Transverse colon (tissue), 4 donors: Measurements from ENCODE around the gene RABL6. TPM values are rescaled to one million over a fixed set of nuclear protein-coding genes. Genes with fewer than 3 reads are reported as not detected.
"Not testable (repeated sequence)": the region's sequence is repeated elsewhere in the genome, so short reads cannot be mapped to it uniquely, and the experiment has no call there.

ENCODE experiments used
- DNase-seq: peaks from one replicate; pipeline ENCODE4 v3.0.0-alpha.2; 2019
- H3K27ac ChIP-seq, 4 donors: fragments of 200-600 bp; sonication (generic); 2 replicates each; pipeline ENCODE4 v1.5.1; 2016 to 2018; ENCODE audit warnings: inconsistent platforms in 4 of 4
- H3K27me3 ChIP-seq: fragments of 200-600 bp; sonication (generic); 2 replicates; pipeline ENCODE4 v1.5.1; 2017; ENCODE audit warnings: inconsistent platforms
- H3K36me3 ChIP-seq, 4 donors: fragments of 200-600 bp; sonication (generic); 2 replicates each; pipeline ENCODE4 v1.5.1; 2017 to 2019; ENCODE audit warnings: inconsistent platforms in 4 of 4
- H3K4me1 ChIP-seq, 4 donors: fragments of 200-600 bp; sonication (generic); 2 replicates each; pipeline ENCODE4 v1.5.1; 2017 to 2020; ENCODE audit warnings: inconsistent platforms in 4 of 4
- H3K4me3 ChIP-seq, 4 donors: fragments of 200-600 bp; sonication (generic); 1 replicate in 1 of 4; 2 replicates in 3 of 4; pipeline versions ENCODE4 v1.5.1 to v1.6.1; 2017 to 2019; ENCODE audit warnings: inconsistent platforms in 4 of 4
- H3K9me3 ChIP-seq, 2 donors: fragments of 200-600 bp; sonication (generic); 2 replicates each; pipeline ENCODE4 v1.5.1; 2017 to 2019; ENCODE audit warnings: inconsistent platforms in 2 of 2
- CTCF ChIP-seq, 5 experiments: fragments of 200-600 bp in 3 of 5; fragments of 450-650 bp in 2 of 5; sonication (generic) in 3 of 5; IDR thresholded peaks; 1 replicate in 2 of 5; 2 replicates in 3 of 5; pipeline ENCODE4 v1.5.1; 2016 to 2017; ENCODE audit warnings: antibody characterized with exemption in 5 of 5, inconsistent platforms in 3 of 5, mild to moderate bottlenecking in 2 of 5, moderate library complexity in 1 of 5
- EP300 ChIP-seq: sonication (generic); formaldehyde crosslinking; IDR thresholded peaks from one replicate; pipeline ENCODE4 v1.6.1; 2017; ENCODE audit warnings: antibody characterized with exemption, low read depth
- POLR2A ChIP-seq: fragments of 450-650 bp; IDR thresholded peaks from one replicate; pipeline ENCODE4 v1.6.1; 2016; ENCODE audit warnings: antibody characterized with exemption, mild to moderate bottlenecking, moderate library complexity
- POLR2AphosphoS5 ChIP-seq, 3 donors: sonication (generic); formaldehyde crosslinking; IDR thresholded peaks; one replicate each; pipeline ENCODE4 v1.6.1; 2016; ENCODE audit warnings: antibody characterized with exemption in 3 of 3
- WGBS, 2 donors: methylation state at CpG; one replicate each; pipeline ENCODE4 v1.1.5; 2018; ENCODE audit warnings: low coverage in 1 of 2; 5-methylcytosine and 5-hydroxymethylcytosine counted together
- in situ Hi-C, 4 donors: fragments of 200-750 bp; cut with MboI; loops; one replicate each; pipeline versions ENCODE4 v1.15.0 to v1.15.1; 2017; ENCODE audit warnings: low sequenced_read_pairs in 3 of 4, low pct_ligation_motif_present in 1 of 4, low pct_unique_long_range_greater_than_20kb in 1 of 4
- intact Hi-C: fragments of 100-400 bp; cut with DNase I; formaldehyde crosslinking; loops from one replicate; pipeline ENCODE4 v1.15.1; 2023; ENCODE audit warnings: low total_unique reads
- total RNA-seq, 4 donors: library from RNA; depleted of rRNA; stranded (reverse); fragments of >200 nt; gene quantifications; one replicate each; pipeline ENCODE4 v1.1.0, GENCODE V29; 2016

The RABL6 gene
- total RNA-seq, 4 donors from 2014 or later: 71.3 to 227 (median 160) TPM

DNA sequence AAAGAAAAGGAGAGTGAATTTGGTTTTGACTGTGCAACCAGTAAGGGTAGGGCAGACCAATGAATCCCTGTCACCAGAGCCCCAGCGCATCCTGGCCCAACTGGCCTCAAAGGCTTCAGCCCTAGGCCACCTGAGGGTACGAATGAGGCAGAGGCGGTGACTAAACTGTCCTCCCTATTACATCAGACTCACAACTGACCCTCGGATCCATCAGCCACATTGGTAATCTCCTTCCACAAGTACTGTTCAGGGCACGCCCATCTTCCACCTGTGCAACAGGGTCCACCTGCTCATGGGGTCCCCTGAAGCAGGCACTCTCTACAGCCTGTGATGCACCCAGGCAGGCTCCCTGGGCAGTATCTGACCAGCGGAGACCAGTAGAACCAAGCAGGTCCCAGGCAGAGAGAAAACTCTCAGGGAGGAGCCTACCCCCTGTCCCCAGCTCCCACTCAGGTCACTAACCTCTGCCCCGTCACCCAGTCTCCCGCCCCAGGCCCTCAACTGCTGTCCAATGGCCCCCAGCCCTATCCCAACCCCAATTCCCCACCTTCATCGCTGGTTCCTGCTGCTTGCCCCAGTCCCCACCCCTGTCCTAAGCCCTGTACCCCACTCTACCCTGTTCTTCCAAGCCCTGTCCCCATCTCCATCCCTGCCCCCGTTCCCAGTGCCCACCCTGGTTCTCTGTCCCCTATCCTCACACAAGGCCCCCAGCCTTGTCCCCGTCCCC is 57.5 kb downstream of the RABL6 start:
- Histone ChIP-seq H3K9me3 (no peaks in the 10 kb centered on the region), H3K27ac (peak overlapping the region; percentile 89 to 98 (median 94)), H3K36me3 (peaks cover 0 to 22% (median 11%) of the 10 kb centered on the region in 4 donors), H3K27me3 (no peaks in the 10 kb centered on the region), H3K4me3 (peak overlapping the region; percentile 77 to 95 (median 92)), H3K4me1 (peaks cover 7 to 48% (median 29%) of the 10 kb centered on the region in 4 donors)
- 47% methylated on average over 11 of the region's 11 CpGs; no CpG with 5 or more reads in 1 of the 2 donors for WGBS, 2 donors
- TF ChIP-seq CTCF (IDR thresholded peaks at IDR 0.05) (no peak), EP300 (no peak), POLR2A (no peak), POLR2AphosphoS5 (IDR thresholded peaks at IDR 0.05) (peak in 1 of 3 donors; percentile 7)
- intact Hi-C loops (loop anchor here (10.0 kb wide), 1 partner anchor 80 kb away; the partner anchor contains the start of genes C8G and FBXW5), in situ Hi-C loops (no loop called here)
- DNase-seq: peak; percentile 11

DNA sequence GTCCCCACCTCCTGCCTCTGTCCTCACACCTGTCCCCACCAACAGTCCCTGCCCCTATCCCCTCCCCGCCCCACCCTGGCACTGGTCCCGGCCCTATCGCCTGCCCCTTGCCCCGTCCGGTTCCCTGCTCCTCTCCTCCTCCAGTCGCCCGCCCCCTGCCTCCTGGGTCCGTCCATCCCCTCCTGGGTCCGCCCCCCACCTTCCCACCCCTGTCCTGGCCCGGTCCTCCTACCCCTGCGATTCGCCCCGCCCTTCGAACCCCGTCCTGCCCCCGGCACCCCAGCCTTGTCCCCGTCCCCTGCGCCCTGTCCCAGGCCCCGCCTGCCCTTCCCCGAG is 58.0 kb downstream of the RABL6 start:
- peak; percentile 66 for DNase-seq
- WGBS, 2 donors: 1% methylated on average over 9 of the region's 20 CpGs; no CpG with 5 or more reads in 1 of the 2 donors
- intact Hi-C loops: loop anchor here (10.0 kb wide), 1 partner anchor 79 kb away; the partner anchor contains the start of genes C8G and FBXW5
- H3K27me3 ChIP-seq: no peaks in the 10 kb centered on the region
- peaks cover 7 to 43% (median 24%) of the 10 kb centered on the region in 4 donors for H3K4me1 ChIP-seq
- H3K36me3 ChIP-seq: peaks cover 0 to 22% (median 11%) of the 10 kb centered on the region in 4 donors
- no peak for TF ChIP-seq POLR2AphosphoS5 (IDR thresholded peaks at IDR 0.05)
- no peak for TF ChIP-seq CTCF (IDR thresholded peaks at IDR 0.05)
- TF ChIP-seq EP300: no peak
- no peak for TF ChIP-seq POLR2A
- peak overlapping the region; percentile 89 to 98 (median 94) for H3K27ac ChIP-seq
- H3K4me3 ChIP-seq: peak overlapping the region; percentile 77 to 95 (median 92)
- no peaks in the 10 kb centered on the region for H3K9me3 ChIP-seq
- in situ Hi-C loops: no loop called here

DNA sequence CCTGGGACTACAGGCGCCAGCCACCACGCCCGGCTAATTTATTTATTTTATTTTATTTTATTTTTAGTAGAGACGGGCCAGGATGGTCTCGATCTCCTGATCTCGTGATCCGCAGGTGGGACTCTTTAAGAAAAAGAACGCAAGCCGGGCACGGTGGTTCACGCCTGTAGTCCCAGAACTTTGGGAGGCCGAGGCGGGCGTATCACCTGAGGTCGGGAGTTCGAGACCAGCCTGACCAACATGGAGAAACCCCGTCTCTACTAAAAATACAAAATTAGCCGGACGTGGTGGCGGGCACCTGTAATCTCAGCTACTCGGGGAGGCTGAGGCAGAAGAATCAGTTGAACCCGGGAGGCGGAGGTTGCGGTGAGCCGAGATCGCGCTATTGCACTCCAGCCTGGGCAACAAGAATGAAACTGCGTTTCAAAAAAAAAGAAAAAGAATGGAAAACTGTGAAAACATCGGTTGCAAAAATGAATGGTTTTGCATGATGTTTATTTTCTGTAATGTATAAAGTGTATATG is 59.2 kb downstream of the RABL6 start:
- WGBS, 2 donors: 75 to 85% methylated on average over 23 to 29 of the region's 29 CpGs
- Histone ChIP-seq H3K27ac (peak overlapping the region; percentile 89 to 98 (median 94)), H3K36me3 (peaks cover 0 to 18% (median 8%) of the 10 kb centered on the region in 4 donors), H3K4me1 (peaks cover 7 to 31% (median 20%) of the 10 kb centered on the region in 4 donors), H3K4me3 (peak overlapping the region; percentile 52 to 92 (median 84))
- H3K9me3 ChIP-seq, H3K27me3 ChIP-seq, DNase-seq, in situ Hi-C loops: not testable (repeated sequence)
- intact Hi-C loops: loop anchor here (10.0 kb wide), 1 partner anchor 78 kb away; the partner anchor contains the start of genes C8G and FBXW5

GRCh38 chr9:136867480-136867879 is 59.7 kb downstream of the RABL6 start:
- Histone ChIP-seq H3K27ac (no peak overlapping the region), H3K4me3 (no peak overlapping the region), H3K4me1 (peaks cover 7 to 31% (median 20%) of the 10 kb centered on the region in 4 donors), H3K36me3 (peaks cover 0 to 12% (median 5%) of the 10 kb centered on the region in 4 donors), H3K27me3 (no peaks in the 10 kb centered on the region), H3K9me3 (no peaks in the 10 kb centered on the region)
- 97 to 100% methylated on average over 8 to 18 of the region's 18 CpGs for WGBS, 2 donors
- intact Hi-C loops (loop anchor here (10.0 kb wide), 1 partner anchor 77 kb away; the partner anchor contains the start of genes C8G and FBXW5), in situ Hi-C loops (no loop called here)
- TF ChIP-seq CTCF (IDR thresholded peaks at IDR 0.05) (no peak), POLR2AphosphoS5 (IDR thresholded peaks at IDR 0.05) (no peak), EP300 (no peak), POLR2A (no peak)
- no peak for DNase-seq
